Liver (tissue), 3 donors: ENCODE data around the gene PRDX1.

Experiments used
- TAF1 ChIP-seq: conservative IDR thresholded peaks from 2 replicates; pipeline ENCODE4 v1.6.1; 2016; ENCODE audit warnings: antibody characterized with exemption, mild to moderate bottlenecking
- TF ChIP-seq, protein P1 (sequence below): fragments of 150-350 bp; IDR thresholded peaks from 2 replicates; pipeline ENCODE4 v1.5.1; 2017; ENCODE audit warnings: improper control_type of control experiment, low read depth, low read length; ENCODE audit not compliant: missing input control
- donor health status: healthy.
- donor health status: healthy.

DNA sequence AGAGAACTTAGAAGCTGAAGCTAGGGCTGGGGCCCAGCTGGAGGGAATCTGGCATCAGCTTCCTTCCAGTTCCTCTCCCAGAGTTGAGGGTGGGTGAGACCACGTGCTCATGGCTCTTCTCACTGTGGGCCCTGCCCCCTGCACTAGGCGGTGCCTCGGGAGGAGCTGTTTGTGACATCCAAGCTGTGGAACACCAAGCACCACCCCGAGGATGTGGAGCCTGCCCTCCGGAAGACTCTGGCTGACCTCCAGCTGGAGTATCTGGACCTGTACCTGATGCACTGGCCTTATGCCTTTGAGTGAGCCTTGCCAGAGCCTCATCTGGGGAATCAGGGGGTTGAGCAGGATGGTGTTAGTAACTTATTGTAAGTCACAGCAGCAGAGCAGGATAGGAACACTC is 45.0 kb upstream of the PRDX1 start:
- TF ChIP-seq, protein P1, sequence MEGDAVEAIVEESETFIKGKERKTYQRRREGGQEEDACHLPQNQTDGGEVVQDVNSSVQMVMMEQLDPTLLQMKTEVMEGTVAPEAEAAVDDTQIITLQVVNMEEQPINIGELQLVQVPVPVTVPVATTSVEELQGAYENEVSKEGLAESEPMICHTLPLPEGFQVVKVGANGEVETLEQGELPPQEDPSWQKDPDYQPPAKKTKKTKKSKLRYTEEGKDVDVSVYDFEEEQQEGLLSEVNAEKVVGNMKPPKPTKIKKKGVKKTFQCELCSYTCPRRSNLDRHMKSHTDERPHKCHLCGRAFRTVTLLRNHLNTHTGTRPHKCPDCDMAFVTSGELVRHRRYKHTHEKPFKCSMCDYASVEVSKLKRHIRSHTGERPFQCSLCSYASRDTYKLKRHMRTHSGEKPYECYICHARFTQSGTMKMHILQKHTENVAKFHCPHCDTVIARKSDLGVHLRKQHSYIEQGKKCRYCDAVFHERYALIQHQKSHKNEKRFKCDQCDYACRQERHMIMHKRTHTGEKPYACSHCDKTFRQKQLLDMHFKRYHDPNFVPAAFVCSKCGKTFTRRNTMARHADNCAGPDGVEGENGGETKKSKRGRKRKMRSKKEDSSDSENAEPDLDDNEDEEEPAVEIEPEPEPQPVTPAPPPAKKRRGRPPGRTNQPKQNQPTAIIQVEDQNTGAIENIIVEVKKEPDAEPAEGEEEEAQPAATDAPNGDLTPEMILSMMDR, result no peak
- TF ChIP-seq TAF1, result no peak
